ENCODE measurements around the gene CSNK1G3.

CSNK1G3 gene

GRCh38 chr5:123651234-123651633 is 139.3 kb downstream of the CSNK1G3 start:
- no peak for DNase-seq

GRCh38 chr5:123659011-123659410 is 147.0 kb downstream of the CSNK1G3 start:
- DNase-seq, result no peak

- no peak for DNase-seq
Observed at GRCh38 chr5:123659495-123659894, 147.5 kb downstream of the CSNK1G3 start.

- no peak for DNase-seq
Observed at GRCh38 chr5:123664961-123665360, 153.0 kb downstream of the CSNK1G3 start.

GRCh38 chr5:123665822-123666371 is 153.9 kb downstream of the CSNK1G3 start:
- no peak for DNase-seq
